ENCODE data around the gene DDIT4. TPM values are rescaled to one million over a fixed set of nuclear protein-coding genes. Genes with fewer than 3 reads are reported as not detected.
"Not testable (repeated sequence)": the region's sequence is repeated elsewhere in the genome, so short reads cannot be mapped to it uniquely, and the experiment has no call there.

DDIT4 gene, protein sequence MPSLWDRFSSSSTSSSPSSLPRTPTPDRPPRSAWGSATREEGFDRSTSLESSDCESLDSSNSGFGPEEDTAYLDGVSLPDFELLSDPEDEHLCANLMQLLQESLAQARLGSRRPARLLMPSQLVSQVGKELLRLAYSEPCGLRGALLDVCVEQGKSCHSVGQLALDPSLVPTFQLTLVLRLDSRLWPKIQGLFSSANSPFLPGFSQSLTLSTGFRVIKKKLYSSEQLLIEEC
- 403 TPM for total RNA-seq
- polyA plus RNA-seq: 100 to 1,000 TPM in 1 of 4 donors, 10 to 100 TPM in 3; 62.1 to 123 (median 76.6) TPM

DNA sequence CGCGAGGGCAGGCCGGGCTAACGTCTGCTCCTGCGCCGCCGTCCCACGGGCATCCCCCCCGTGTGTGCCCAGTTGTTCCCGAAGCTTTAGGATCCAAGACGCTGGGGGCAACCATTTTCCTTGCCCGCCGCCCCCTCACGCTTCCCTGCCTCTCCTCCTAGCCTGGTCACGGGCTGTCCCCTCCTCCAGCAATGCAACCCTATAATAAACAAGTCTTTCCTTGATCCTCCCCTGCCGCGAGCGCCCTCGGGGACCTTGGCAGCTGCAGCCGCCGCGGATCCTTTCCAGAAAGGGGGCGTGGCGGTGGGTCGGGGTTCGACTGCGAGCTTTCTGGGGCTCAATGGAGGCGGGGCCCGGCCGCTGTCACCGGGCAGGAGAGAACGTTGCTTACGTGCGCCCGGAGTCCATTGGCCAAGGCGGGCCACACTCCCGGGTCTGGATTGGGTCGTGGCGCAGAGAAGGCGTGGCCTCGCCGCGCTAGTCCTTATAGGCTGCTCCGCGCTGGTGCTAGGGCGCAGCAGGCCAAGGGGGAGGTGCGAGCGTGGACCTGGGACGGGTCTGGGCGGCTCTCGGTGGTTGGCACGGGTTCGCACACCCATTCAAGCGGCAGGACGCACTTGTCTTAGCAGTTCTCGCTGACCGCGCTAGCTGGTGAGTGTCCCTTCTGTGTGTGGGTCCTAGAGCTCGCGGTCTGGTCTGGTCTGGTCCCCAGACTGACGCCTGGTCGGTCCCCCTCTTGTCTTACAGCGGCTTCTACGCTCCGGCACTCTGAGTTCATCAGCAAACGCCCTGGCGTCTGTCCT lies at the start of gene DDIT4:
Gene DDIT4 (plus strand): TSS at position 515 of the 803 bp plus-strand sequence. CDS start 293 bp downstream, outside the sequence.
- H3K27ac ChIP-seq (ENCODE audit: insufficient read depth, low read length, poor library complexity, severe bottlenecking): peak within 1 kb of the TSS; percentile 89
- H3K4me1 ChIP-seq (ENCODE audit: control insufficient read depth, insufficient read depth, low read length, poor library complexity, severe bottlenecking): peaks cover 37% of the 10 kb centered on the region
- no peaks in the 10 kb centered on the region for H3K9me3 Mint-ChIP-seq
- H3K4me3 Mint-ChIP-seq: peak within 1 kb of the TSS; percentile 98
- peaks cover 7% of the 10 kb centered on the region for H3K36me3 ChIP-seq (ENCODE audit: control insufficient read depth, insufficient read depth, low read length)
- ATAC-seq (ENCODE audit: low read depth in 2 of 2) (peak; percentile 96 to 97), DNase-seq (peak; percentile 96 to 99 (median 96))
- H3K27ac Mint-ChIP-seq: peak within 1 kb of the TSS; percentile 89 to 98 (median 95)
- H3K4me3 ChIP-seq (ENCODE audit: low read depth, low read length): peak within 1 kb of the TSS; percentile 88
- no peaks in the 10 kb centered on the region for H3K27me3 ChIP-seq (ENCODE audit: control insufficient read depth, insufficient read depth, low read length)
- H3K36me3 Mint-ChIP-seq: peaks cover 20% of the 10 kb centered on the region
- no peaks in the 10 kb centered on the region for H3K27me3 Mint-ChIP-seq
- H3K4me1 Mint-ChIP-seq: peaks cover 21 to 46% (median 27%) of the 10 kb centered on the region in 4 donors
- H3K9me3 ChIP-seq (ENCODE audit: control insufficient read depth in 2 of 2, low read length in 2 of 2): no peaks in the 10 kb centered on the region

DNA sequence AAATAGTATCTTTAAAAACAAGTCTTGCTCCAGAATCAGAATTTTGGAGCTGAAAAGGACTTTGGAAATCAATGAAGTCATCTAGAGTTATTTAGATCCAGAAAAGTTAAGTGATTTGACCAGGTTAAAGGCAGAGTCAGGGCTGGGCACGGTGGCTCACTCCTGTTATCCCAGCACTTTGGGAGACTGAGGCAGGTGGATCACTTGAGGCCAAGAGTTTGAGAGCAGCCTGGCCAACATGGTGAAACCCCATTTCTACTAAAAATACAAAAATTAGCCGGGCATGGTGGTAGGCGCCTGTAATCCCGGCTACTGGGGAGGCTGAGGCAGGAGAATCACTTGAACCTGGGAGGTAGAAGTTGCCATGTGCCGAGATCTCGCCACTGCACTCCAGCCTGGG lies 49.5 kb upstream of the DDIT4 start:
- Mint-ChIP-seq H3K27ac (peak overlapping the region; percentile 20 to 80 (median 80)), H3K4me1 (peaks cover 26 to 64% (median 34%) of the 10 kb centered on the region in 4 donors), H3K36me3 (peaks cover 28% of the 10 kb centered on the region), H3K4me3 (peak overlapping the region in 1 of 4 donors; percentile 70)
- not testable (repeated sequence) for DNase-seq; H3K9me3 ChIP-seq (ENCODE audit: control insufficient read depth in 2 of 2, low read length in 2 of 2); H3K27me3 Mint-ChIP-seq; ATAC-seq (ENCODE audit: low read depth in 2 of 2); H3K4me3 ChIP-seq (ENCODE audit: low read depth, low read length); H3K9me3 Mint-ChIP-seq; H3K27ac ChIP-seq (ENCODE audit: insufficient read depth, low read length, poor library complexity, severe bottlenecking); H3K27me3 ChIP-seq (ENCODE audit: control insufficient read depth, insufficient read depth, low read length)
- peaks cover 36% of the 10 kb centered on the region for H3K4me1 ChIP-seq (ENCODE audit: control insufficient read depth, insufficient read depth, low read length, poor library complexity, severe bottlenecking)
- H3K36me3 ChIP-seq (ENCODE audit: control insufficient read depth, insufficient read depth, low read length): peaks cover 29% of the 10 kb centered on the region

DNA sequence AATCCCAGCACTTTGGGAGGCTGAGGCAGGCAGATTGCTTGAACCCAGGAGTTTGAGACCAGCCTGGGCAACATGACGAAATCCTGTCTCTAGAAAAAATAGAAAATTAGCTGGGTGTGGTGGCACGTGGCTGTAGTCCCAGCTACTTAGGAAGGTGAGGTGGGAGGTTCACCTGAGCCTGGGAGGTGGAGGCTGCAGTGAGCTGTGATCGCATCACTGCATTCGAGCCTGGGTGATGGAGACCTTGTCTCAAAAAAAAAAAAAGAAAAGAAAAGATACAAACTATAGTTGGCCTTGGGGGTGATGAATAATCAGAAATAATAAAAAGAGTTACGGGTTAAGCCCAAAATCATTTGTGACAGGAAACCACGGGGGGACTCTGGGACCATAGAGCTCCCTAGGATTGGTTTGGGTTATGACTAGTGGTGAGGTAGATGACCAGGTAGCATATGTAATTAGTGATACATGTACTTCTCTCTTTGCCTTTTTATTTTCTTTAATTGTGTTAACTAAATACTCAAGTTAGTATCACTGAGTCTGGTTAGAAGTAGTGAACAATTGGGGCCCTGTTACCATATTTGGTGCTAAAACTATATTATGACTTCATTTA lies 47.2 kb upstream of the DDIT4 start:
- Mint-ChIP-seq H3K9me3 (no peaks in the 10 kb centered on the region), H3K27me3 (no peaks in the 10 kb centered on the region), H3K36me3 (peaks cover 28% of the 10 kb centered on the region), H3K4me1 (peaks cover 32 to 63% (median 36%) of the 10 kb centered on the region in 4 donors), H3K27ac (peak overlapping the region; percentile 1 to 72 (median 60)), H3K4me3 (peak overlapping the region in 1 of 4 donors; percentile 18)
- DNase-seq (no peak), ATAC-seq (ENCODE audit: low read depth in 2 of 2) (no peak)
- Histone ChIP-seq H3K4me3 (ENCODE audit: low read depth, low read length) (no peak overlapping the region), H3K9me3 (ENCODE audit: control insufficient read depth in 2 of 2, low read length in 2 of 2) (no peaks in the 10 kb centered on the region), H3K27me3 (ENCODE audit: control insufficient read depth, insufficient read depth, low read length) (no peaks in the 10 kb centered on the region), H3K27ac (ENCODE audit: insufficient read depth, low read length, poor library complexity, severe bottlenecking) (peak overlapping the region; percentile 47), H3K4me1 (ENCODE audit: control insufficient read depth, insufficient read depth, low read length, poor library complexity, severe bottlenecking) (peaks cover 26% of the 10 kb centered on the region), H3K36me3 (ENCODE audit: control insufficient read depth, insufficient read depth, low read length) (peaks cover 38% of the 10 kb centered on the region)

DNA sequence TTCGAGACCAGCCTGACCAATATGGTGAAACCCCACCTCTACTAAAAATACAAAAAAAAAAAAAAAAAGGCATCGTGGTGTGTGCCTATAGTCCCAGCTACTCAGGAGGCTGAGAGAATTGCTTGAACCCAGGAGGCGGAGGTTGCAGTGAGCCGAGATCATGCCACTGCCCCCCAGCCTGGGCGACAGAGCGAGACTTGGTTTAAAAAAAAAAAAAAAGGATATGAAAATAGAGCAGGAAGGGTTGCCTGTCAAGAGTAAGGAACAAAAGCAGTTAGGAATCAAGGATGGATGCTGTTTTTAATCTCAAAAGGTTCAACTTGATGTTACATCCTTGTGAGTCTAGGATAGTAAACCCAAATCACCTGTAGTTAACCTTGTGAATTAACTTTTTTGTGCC lies 45.9 kb upstream of the DDIT4 start:
- H3K27me3 ChIP-seq (ENCODE audit: control insufficient read depth, insufficient read depth, low read length): no peaks in the 10 kb centered on the region
- Mint-ChIP-seq H3K27ac (peak overlapping the region; percentile 5 to 83 (median 78)), H3K4me3 (peak overlapping the region in 1 of 4 donors; percentile 77), H3K9me3 (no peaks in the 10 kb centered on the region), H3K4me1 (peaks cover 29 to 58% (median 33%) of the 10 kb centered on the region in 4 donors), H3K36me3 (peaks cover 26% of the 10 kb centered on the region), H3K27me3 (no peaks in the 10 kb centered on the region)
- H3K4me3 ChIP-seq (ENCODE audit: low read depth, low read length): no peak overlapping the region
- H3K4me1 ChIP-seq (ENCODE audit: control insufficient read depth, insufficient read depth, low read length, poor library complexity, severe bottlenecking): peaks cover 23% of the 10 kb centered on the region
- H3K36me3 ChIP-seq (ENCODE audit: control insufficient read depth, insufficient read depth, low read length): peaks cover 42% of the 10 kb centered on the region
- H3K9me3 ChIP-seq (ENCODE audit: control insufficient read depth in 2 of 2, low read length in 2 of 2): no peaks in the 10 kb centered on the region
- no peak for ATAC-seq (ENCODE audit: low read depth in 2 of 2)
- no peak for DNase-seq
- H3K27ac ChIP-seq (ENCODE audit: insufficient read depth, low read length, poor library complexity, severe bottlenecking): no peak overlapping the region

DNA sequence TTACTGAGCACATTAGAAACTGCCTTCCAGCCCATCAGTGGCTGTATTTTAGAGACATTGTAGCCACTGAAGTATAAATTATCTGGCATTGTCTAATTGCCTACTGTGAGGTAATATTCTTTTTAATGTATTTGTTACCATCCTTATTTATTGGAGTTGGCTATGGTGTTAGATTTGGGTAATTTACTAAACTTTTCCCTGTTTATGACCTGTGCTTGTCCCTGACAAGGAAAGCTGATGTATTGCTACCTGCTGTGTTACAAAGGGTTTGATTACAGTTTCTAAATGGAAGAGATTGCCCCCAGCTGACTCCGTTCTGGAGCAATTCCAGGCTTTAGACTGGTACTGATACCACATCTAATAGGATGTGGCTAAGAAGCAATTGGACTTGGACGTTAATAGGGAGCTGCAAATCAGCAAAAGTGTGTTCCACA lies 45.4 kb upstream of the DDIT4 start:
- no peak overlapping the region for H3K27ac ChIP-seq (ENCODE audit: insufficient read depth, low read length, poor library complexity, severe bottlenecking)
- H3K9me3 Mint-ChIP-seq: no peaks in the 10 kb centered on the region
- ATAC-seq (ENCODE audit: low read depth in 2 of 2) (no peak), DNase-seq (no peak)
- H3K36me3 Mint-ChIP-seq: peaks cover 31% of the 10 kb centered on the region
- peaks cover 18% of the 10 kb centered on the region for H3K4me1 ChIP-seq (ENCODE audit: control insufficient read depth, insufficient read depth, low read length, poor library complexity, severe bottlenecking)
- no peaks in the 10 kb centered on the region for H3K9me3 ChIP-seq (ENCODE audit: control insufficient read depth in 2 of 2, low read length in 2 of 2)
- no peaks in the 10 kb centered on the region for H3K27me3 ChIP-seq (ENCODE audit: control insufficient read depth, insufficient read depth, low read length)
- H3K36me3 ChIP-seq (ENCODE audit: control insufficient read depth, insufficient read depth, low read length): peaks cover 47% of the 10 kb centered on the region
- H3K27ac Mint-ChIP-seq: peak overlapping the region; percentile 5 to 83 (median 78)
- peaks cover 28 to 54% (median 30%) of the 10 kb centered on the region in 4 donors for H3K4me1 Mint-ChIP-seq
- H3K27me3 Mint-ChIP-seq: no peaks in the 10 kb centered on the region
- H3K4me3 ChIP-seq (ENCODE audit: low read depth, low read length): peak overlapping the region; percentile 1
- H3K4me3 Mint-ChIP-seq: peak overlapping the region in 1 of 4 donors; percentile 24

DNA sequence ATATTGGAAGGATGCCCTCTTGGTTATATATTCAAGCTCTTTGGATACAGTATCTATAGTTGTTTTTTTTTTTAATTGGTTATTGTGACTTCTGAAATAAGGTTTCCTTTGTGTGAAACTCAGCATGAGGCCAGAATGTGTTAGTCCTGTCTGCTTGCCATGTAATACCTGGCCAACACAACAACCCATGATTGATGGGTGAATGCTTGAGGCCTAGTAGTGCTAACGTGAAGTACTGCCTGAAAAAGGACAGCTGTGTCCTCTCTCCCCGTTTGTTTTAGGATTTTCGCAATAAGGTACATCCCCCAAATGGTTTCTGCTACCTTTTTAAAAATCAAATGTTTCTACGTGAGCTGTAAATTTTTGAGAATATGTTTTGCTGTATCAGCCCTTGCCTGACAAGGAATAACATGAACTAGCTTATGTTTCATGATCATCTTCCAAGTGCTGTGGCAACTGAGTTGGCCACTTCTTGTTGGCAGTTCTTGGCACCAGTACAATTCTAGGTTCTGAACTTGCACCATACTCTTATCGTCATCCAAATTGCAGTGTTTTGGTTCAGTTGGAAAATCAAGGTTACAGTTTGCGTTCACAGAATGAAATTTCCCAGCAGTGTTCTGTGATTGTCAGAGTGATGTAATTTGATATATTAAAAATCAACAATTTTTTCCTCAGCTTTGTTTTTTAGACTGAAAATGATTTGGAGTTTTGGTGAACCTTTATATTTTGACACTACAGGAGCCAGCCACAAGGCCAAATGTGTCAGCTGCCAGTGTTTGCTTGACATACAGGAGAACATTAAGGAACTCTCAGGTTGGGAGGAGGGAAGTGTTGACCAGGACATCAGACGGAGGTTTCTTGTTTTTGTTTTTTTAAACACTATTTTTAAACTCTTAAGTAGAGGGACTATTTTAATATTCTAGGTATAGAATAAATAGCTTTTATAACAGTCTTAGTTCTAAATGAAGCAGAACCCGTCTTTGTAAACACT lies 44.2 kb upstream of the DDIT4 start:
- peaks cover 22 to 43% (median 24%) of the 10 kb centered on the region in 4 donors for H3K4me1 Mint-ChIP-seq
- Histone ChIP-seq H3K27me3 (ENCODE audit: control insufficient read depth, insufficient read depth, low read length) (no peaks in the 10 kb centered on the region), H3K9me3 (ENCODE audit: control insufficient read depth in 2 of 2, low read length in 2 of 2) (no peaks in the 10 kb centered on the region), H3K36me3 (ENCODE audit: control insufficient read depth, insufficient read depth, low read length) (peaks cover 50% of the 10 kb centered on the region), H3K4me1 (ENCODE audit: control insufficient read depth, insufficient read depth, low read length, poor library complexity, severe bottlenecking) (peaks cover 12% of the 10 kb centered on the region), H3K4me3 (ENCODE audit: low read depth, low read length) (no peak overlapping the region), H3K27ac (ENCODE audit: insufficient read depth, low read length, poor library complexity, severe bottlenecking) (no peak overlapping the region)
- peak overlapping the region in 1 of 4 donors; percentile 57 for H3K4me3 Mint-ChIP-seq
- peak overlapping the region in 2 of 3 donors; percentile 65 to 83 for H3K27ac Mint-ChIP-seq
- H3K9me3 Mint-ChIP-seq: no peaks in the 10 kb centered on the region
- H3K36me3 Mint-ChIP-seq: peaks cover 31% of the 10 kb centered on the region
- DNase-seq (no peak), ATAC-seq (ENCODE audit: low read depth in 2 of 2) (no peak)
- no peaks in the 10 kb centered on the region for H3K27me3 Mint-ChIP-seq

DNA sequence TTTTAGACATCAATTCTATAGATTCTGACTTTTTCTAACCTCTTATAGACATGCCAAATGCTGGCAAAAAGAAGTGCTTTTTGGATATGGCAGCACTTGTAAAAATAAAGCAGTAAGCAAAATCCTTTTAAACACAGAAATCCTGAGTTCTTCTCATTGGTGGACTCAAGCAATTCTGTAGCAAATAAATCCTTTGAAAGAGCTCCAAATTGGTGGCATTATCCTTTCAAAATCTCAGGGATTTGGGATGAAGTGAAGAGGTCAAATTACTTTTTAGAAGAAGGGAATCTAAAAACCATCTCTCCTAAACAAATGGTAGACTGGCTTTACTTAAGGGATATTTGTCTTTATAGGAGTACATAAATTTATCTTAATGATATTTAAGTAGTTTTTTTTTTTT lies 40.1 kb upstream of the DDIT4 start:
- H3K27ac Mint-ChIP-seq: peak overlapping the region in 1 of 3 donors; percentile 86
- ATAC-seq (ENCODE audit: low read depth in 2 of 2): no peak
- no peak overlapping the region for H3K4me3 ChIP-seq (ENCODE audit: low read depth, low read length)
- peaks cover 33% of the 10 kb centered on the region for H3K36me3 Mint-ChIP-seq
- H3K27ac ChIP-seq (ENCODE audit: insufficient read depth, low read length, poor library complexity, severe bottlenecking): no peak overlapping the region
- H3K4me3 Mint-ChIP-seq: no peak overlapping the region
- H3K9me3 Mint-ChIP-seq: no peaks in the 10 kb centered on the region
- no peaks in the 10 kb centered on the region for H3K9me3 ChIP-seq (ENCODE audit: control insufficient read depth in 2 of 2, low read length in 2 of 2)
- H3K36me3 ChIP-seq (ENCODE audit: control insufficient read depth, insufficient read depth, low read length): peaks cover 52% of the 10 kb centered on the region
- no peaks in the 10 kb centered on the region for H3K4me1 ChIP-seq (ENCODE audit: control insufficient read depth, insufficient read depth, low read length, poor library complexity, severe bottlenecking)
- H3K27me3 ChIP-seq (ENCODE audit: control insufficient read depth, insufficient read depth, low read length): no peaks in the 10 kb centered on the region
- H3K4me1 Mint-ChIP-seq: peaks cover 12 to 21% (median 12%) of the 10 kb centered on the region in 4 donors
- H3K27me3 Mint-ChIP-seq: no peaks in the 10 kb centered on the region
- DNase-seq: no peak
